Loucy (cell line): ENCODE measurements around the gene CMTM8.

Experiments used
- H2AFZ ChIP-seq: fragments of 200-600 bp; sonication (generic); 2 replicates; pipeline ENCODE4 v1.6.0; 2016; ENCODE audit warnings: antibody characterized with exemption, mild to moderate bottlenecking, low read length, moderate library complexity
- H3F3A ChIP-seq: fragments of 200-600 bp; 2 replicates; pipeline ENCODE4 v1.6.0; 2016; ENCODE audit warnings: antibody characterized with exemption, low read depth, mild to moderate bottlenecking
- H3K27me3 ChIP-seq: fragments of 200-600 bp; sonication (generic); 2 replicates; pipeline ENCODE4 v1.6.1; 2014; ENCODE audit warnings: low read length, mild to moderate bottlenecking; ENCODE audit not compliant: insufficient read depth, poor library complexity, severe bottlenecking
- H3K36me3 ChIP-seq: fragments of 200-600 bp; sonication (generic); 2 replicates; pipeline ENCODE4 v1.6.1; 2016; ENCODE audit warnings: low read length; ENCODE audit not compliant: insufficient read depth
- H3K4me1 ChIP-seq: fragments of 200-600 bp; sonication (generic); 2 replicates; pipeline ENCODE4 v1.5.1; 2014; ENCODE audit warnings: low read length, mild to moderate bottlenecking; ENCODE audit not compliant: insufficient read depth, poor library complexity, severe bottlenecking
- H3K4me2 ChIP-seq: fragments of 200-600 bp; sonication (generic); 2 replicates; pipeline ENCODE4 v1.6.0; 2014; ENCODE audit warnings: antibody characterized with exemption, low read length, low read depth, mild to moderate bottlenecking; ENCODE audit not compliant: poor library complexity, severe bottlenecking
- H3K4me3 ChIP-seq: fragments of 200-600 bp; sonication (generic); 2 replicates; pipeline ENCODE4 v1.5.1; 2014; ENCODE audit warnings: low read length, mild to moderate bottlenecking, mixed read lengths; ENCODE audit not compliant: poor library complexity, severe bottlenecking
- H3K79me2 ChIP-seq: fragments of 200-600 bp; sonication (generic); 2 replicates; pipeline ENCODE4 v1.6.1; 2014; ENCODE audit warnings: low read length; ENCODE audit not compliant: insufficient read depth
- H3K9ac ChIP-seq: fragments of 200-600 bp; sonication (generic); 2 replicates; pipeline ENCODE4 v1.6.0; 2014; ENCODE audit warnings: mild to moderate bottlenecking, low read depth, low read length, moderate library complexity; ENCODE audit not compliant: poor library complexity, severe bottlenecking
- H3K9me2 ChIP-seq: fragments of 200-600 bp; sonication (generic); replicated peaks from 2 replicates; pipeline ENCODE4 v1.6.1; 2016; ENCODE audit warnings: low read depth, low read length, mixed read lengths
- H3K9me3 ChIP-seq: fragments of 200-600 bp; sonication (generic); 2 replicates; pipeline ENCODE4 v1.6.1; 2014; ENCODE audit warnings: mild to moderate bottlenecking, antibody characterized with exemption, low read length, low read depth; ENCODE audit not compliant: insufficient read depth
- H4K20me1 ChIP-seq: fragments of 200-600 bp; sonication (generic); 2 replicates; pipeline ENCODE4 v1.6.0; 2014; ENCODE audit warnings: antibody characterized with exemption, low read length, mild to moderate bottlenecking; ENCODE audit not compliant: insufficient read depth, poor library complexity, severe bottlenecking
- EZH2phosphoT487 ChIP-seq: fragments of 200-600 bp; IDR thresholded peaks from 2 replicates; pipeline ENCODE4 v1.6.1; 2018; ENCODE audit warnings: antibody characterized with exemption, mild to moderate bottlenecking, moderate library complexity, borderline replicate concordance
- TF ChIP-seq, protein P1 (sequence below): fragments of 200-600 bp; sonication (generic); conservative IDR thresholded peaks from 2 replicates; pipeline ENCODE4 v1.5.1; 2014; ENCODE audit warnings: mild to moderate bottlenecking, antibody characterized with exemption, low read length

CMTM8 gene

DNA sequence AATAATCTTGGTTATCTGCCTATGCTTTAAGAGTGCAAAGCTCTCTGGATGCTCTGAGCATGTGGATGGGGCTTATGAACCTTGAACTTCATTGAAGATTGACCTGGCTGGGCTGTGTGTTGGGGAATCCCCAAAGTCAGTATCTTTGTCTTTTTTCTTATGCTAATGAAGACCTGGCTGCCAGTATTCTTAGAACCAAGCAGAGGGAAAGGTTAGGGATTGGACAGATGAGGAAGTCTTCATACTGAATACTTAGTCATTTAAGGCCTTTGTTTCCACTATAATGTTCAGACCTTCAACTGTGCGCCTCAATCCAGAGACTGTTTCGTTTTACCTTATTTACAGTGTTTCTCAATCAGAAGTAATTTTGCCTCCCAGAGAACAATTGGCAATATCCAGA is 110.7 kb downstream of the CMTM8 start:
- H3K9ac ChIP-seq = no peak overlapping the region

DNA sequence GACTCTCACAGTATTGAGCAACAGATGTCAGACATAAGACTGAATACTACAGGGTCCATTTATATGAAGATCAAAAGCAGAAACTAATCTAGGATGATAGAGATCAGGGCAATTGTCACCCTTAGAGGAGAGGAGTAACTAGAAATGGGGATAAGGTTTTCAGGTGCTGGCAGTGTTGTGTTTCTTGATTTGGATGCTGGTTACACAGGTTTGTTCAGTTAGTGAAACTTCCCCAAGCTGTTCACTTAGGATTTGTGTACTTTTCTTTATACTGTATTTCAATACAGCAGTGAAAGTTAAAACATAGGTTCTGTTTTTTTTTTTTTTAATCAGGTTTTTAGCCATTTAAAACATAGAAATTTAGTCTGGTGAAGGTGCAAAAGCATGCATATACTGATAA is 114.1 kb downstream of the CMTM8 start:
- H3K9me2 ChIP-seq = no peaks in the 10 kb centered on the region
- H4K20me1 ChIP-seq = no peaks in the 10 kb centered on the region
- TF ChIP-seq, protein P1, sequence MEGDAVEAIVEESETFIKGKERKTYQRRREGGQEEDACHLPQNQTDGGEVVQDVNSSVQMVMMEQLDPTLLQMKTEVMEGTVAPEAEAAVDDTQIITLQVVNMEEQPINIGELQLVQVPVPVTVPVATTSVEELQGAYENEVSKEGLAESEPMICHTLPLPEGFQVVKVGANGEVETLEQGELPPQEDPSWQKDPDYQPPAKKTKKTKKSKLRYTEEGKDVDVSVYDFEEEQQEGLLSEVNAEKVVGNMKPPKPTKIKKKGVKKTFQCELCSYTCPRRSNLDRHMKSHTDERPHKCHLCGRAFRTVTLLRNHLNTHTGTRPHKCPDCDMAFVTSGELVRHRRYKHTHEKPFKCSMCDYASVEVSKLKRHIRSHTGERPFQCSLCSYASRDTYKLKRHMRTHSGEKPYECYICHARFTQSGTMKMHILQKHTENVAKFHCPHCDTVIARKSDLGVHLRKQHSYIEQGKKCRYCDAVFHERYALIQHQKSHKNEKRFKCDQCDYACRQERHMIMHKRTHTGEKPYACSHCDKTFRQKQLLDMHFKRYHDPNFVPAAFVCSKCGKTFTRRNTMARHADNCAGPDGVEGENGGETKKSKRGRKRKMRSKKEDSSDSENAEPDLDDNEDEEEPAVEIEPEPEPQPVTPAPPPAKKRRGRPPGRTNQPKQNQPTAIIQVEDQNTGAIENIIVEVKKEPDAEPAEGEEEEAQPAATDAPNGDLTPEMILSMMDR = no peak
- TF ChIP-seq EZH2phosphoT487 = no peak
- no peak overlapping the region for H3K9ac ChIP-seq
- H3K36me3 ChIP-seq = no peaks in the 10 kb centered on the region
- H3K27me3 ChIP-seq = no peaks in the 10 kb centered on the region
- no peaks in the 10 kb centered on the region for H3K4me1 ChIP-seq
- no peaks in the 10 kb centered on the region for H3K9me3 ChIP-seq
- no peaks in the 10 kb centered on the region for H3K79me2 ChIP-seq
- no peak overlapping the region for H3K4me2 ChIP-seq
- H3F3A ChIP-seq = no peaks in the 10 kb centered on the region
- H3K4me3 ChIP-seq = no peak overlapping the region
- H2AFZ ChIP-seq = no peak overlapping the region

More for the DNA sequence above, 110.7 kb downstream of the CMTM8 start:
- no peaks in the 10 kb centered on the region for H3K4me1 ChIP-seq
- no peaks in the 10 kb centered on the region for H3F3A ChIP-seq
- H3K79me2 ChIP-seq = no peaks in the 10 kb centered on the region
- no peak overlapping the region for H3K4me3 ChIP-seq
- no peaks in the 10 kb centered on the region for H3K36me3 ChIP-seq
- H3K27me3 ChIP-seq = no peaks in the 10 kb centered on the region
- no peak overlapping the region for H3K4me2 ChIP-seq
- no peak overlapping the region for H2AFZ ChIP-seq
- no peaks in the 10 kb centered on the region for H3K9me3 ChIP-seq
- no peaks in the 10 kb centered on the region for H3K9me2 ChIP-seq
- TF ChIP-seq, protein P1 = no peak
- TF ChIP-seq EZH2phosphoT487 = no peak
- no peaks in the 10 kb centered on the region for H4K20me1 ChIP-seq

DNA sequence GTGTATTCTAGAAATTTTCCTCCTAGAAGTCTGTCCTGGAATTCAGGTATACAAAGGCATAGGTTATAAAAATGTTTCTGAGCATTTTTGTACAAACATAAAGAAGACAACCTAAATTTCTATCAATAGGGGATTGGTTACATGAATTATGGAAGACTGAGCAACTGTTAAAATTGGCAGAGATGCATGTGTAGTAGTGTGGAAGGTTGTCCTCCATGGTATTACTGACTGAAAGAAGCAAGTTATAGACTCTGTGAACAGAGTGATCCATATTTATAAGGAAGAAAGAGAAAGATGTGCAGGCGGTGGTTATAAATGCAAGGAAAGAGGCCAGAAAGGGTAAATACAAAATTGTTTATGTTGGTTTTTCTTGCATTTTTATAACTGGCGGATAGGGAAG is 114.9 kb downstream of the CMTM8 start:
- Histone ChIP-seq H3K9me2 (no peaks in the 10 kb centered on the region), H3K9me3 (no peaks in the 10 kb centered on the region), H4K20me1 (no peaks in the 10 kb centered on the region), H2AFZ (no peak overlapping the region), H3K4me2 (no peak overlapping the region), H3K36me3 (no peaks in the 10 kb centered on the region), H3K4me1 (no peaks in the 10 kb centered on the region), H3F3A (no peaks in the 10 kb centered on the region), H3K27me3 (no peaks in the 10 kb centered on the region), H3K79me2 (no peaks in the 10 kb centered on the region), H3K9ac (no peak overlapping the region), H3K4me3 (no peak overlapping the region)
- TF ChIP-seq EZH2phosphoT487 = no peak
- TF ChIP-seq, protein P1 = no peak
